ENCODE data around the gene OR1L6.

The OR1L6 gene

GRCh38 chr9:122742003-122742402 is at the start of gene OR1L6:
OR1L6 (plus strand) TSS chr9:122742303; CDS start chr9:122749848, 7,545 bp downstream.
- DNase-seq (ENCODE audit: low spot score): no peak

GRCh38 chr9:122695696-122696095 is 46.4 kb upstream of the OR1L6 start:
- DNase-seq (ENCODE audit: low spot score): no peak

- no peak for DNase-seq (ENCODE audit: low spot score)
Measured at GRCh38 chr9:122718038-122718437, 24.1 kb upstream of the OR1L6 start.

GRCh38 chr9:122719218-122719617 is 22.9 kb upstream of the OR1L6 start:
- DNase-seq (ENCODE audit: low spot score): no peak

- DNase-seq (ENCODE audit: low spot score): no peak
Measured at GRCh38 chr9:122723690-122724089, 18.4 kb upstream of the OR1L6 start, which contains the start of gene OR1L4. OR1L4 (plus strand) TSS chr9:122723990; CDS start chr9:122723990, 0 bp downstream.

GRCh38 chr9:122754825-122755224 is 12.7 kb downstream of the OR1L6 start:
- no peak for DNase-seq (ENCODE audit: low spot score)

- no peak for DNase-seq (ENCODE audit: low spot score)
Measured at GRCh38 chr9:122767817-122768216, 25.7 kb downstream of the OR1L6 start.

- DNase-seq (ENCODE audit: low spot score): no peak
Measured at GRCh38 chr9:122777052-122777451, 34.9 kb downstream of the OR1L6 start.

GRCh38 chr9:122777935-122778627 is 36.0 kb downstream of the OR1L6 start:
- peak; percentile 80 for DNase-seq (ENCODE audit: low spot score)

GRCh38 chr9:122779181-122779580 is 37.1 kb downstream of the OR1L6 start:
- DNase-seq (ENCODE audit: low spot score): no peak

GRCh38 chr9:122780026-122780425 is 37.9 kb downstream of the OR1L6 start:
- no peak for DNase-seq (ENCODE audit: low spot score)

- no peak for DNase-seq (ENCODE audit: low spot score)
Measured at GRCh38 chr9:122781671-122782070, 39.6 kb downstream of the OR1L6 start.

GRCh38 chr9:122785269-122785668 is 43.2 kb downstream of the OR1L6 start:
- DNase-seq (ENCODE audit: low spot score): no peak

GRCh38 chr9:122786338-122786737 is 44.2 kb downstream of the OR1L6 start:
- no peak for DNase-seq (ENCODE audit: low spot score)

GRCh38 chr9:122788831-122789230 is 46.7 kb downstream of the OR1L6 start, which contains the start of gene OR5C1:
OR5C1 (plus strand) TSS chr9:122788933; CDS start chr9:122788933, 0 bp downstream.
- DNase-seq (ENCODE audit: low spot score): no peak

- no peak for DNase-seq (ENCODE audit: low spot score)
Measured at GRCh38 chr9:122789256-122790046, 47.3 kb downstream of the OR1L6 start.

GRCh38 chr9:122791872-122792669 is 50.0 kb downstream of the OR1L6 start:
- DNase-seq (ENCODE audit: low spot score): no peak

- no peak for DNase-seq (ENCODE audit: low spot score)
Measured at GRCh38 chr9:122797316-122798063, 55.4 kb downstream of the OR1L6 start.
